HG03196 (cell line): ENCODE data around the gene TAPBPL.

Experiments
- ATAC-seq: cut with Tn5 transposase; IDR thresholded peaks from one replicate; pipeline ENCODE4 v1.9.1; 2021; ENCODE audit not compliant: unreplicated experiment

Gene TAPBPL

DNA sequence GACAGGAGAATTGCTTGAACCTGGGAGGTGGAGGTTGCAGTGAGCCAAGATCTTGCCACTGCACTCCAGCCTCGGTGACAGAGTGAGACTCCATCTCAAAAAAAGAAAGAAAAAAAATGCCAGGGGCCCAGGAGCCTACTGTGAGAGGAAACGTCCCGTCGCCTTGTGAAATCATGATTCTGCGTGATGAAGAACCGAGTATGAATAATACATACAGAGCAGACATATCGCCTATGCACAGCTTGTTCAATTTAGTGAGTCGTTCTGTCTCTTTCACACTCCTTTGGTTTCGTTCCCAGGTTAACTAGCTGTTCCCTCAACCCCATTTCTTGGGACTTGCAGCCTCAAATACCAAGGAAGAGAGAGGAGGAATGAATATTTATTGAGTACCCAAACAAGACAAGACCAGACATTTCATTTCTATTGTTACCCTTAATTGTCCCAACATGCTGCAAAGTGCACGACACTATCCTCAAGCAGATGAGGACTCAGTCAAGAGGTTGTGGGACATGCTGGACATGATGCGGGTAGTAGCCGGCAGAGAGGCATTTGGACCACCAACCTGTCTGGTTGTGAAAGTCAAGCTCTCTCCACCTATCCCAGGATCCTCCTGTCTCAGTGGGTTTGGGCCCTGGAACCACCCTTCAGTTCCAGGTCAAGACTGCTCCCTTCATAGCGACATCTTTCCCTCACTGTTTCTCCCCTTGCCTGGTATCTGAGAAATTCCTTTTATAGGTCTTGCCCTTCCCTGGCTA is 15.7 kb upstream of the TAPBPL start:
- no peak for ATAC-seq

DNA sequence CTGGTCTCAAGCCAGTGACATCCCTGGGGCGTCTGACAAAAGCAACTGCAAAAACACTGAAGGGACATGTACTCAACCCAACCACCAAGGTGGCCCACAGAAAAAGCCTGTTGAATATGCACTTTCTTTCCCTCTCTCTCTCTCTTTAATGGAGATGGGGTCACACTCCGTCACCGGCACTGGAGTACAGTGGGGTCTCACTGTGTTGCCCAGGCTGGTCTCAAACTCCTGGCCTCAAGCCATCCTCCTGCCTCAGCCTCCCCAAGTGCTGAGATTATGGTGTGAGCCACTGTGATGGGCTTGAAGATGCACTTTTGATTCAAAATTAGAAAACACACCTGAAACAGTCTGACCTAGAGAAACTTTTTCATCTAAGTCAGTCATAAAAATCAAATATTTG is 14.3 kb upstream of the TAPBPL start:
- ATAC-seq: no peak

DNA sequence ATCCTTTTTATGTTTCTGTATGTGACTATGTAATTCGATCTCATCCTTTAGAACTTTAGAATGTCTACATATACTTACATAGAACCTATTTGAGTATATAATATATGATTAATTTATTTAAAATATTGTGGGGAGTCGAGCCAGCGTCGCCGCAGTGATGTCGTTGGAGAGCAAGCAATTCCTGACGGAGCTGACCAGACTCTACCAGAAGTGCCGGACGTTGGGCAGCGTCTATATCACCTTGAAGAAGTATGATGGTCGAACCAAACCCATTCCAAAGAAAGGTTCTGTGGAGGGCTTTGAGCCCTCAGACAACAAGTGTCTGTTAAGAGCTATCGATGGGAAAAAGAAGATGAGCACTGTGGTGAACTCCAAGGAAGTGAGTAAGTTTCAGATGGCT is 13.5 kb upstream of the TAPBPL start:
- no peak for ATAC-seq

DNA sequence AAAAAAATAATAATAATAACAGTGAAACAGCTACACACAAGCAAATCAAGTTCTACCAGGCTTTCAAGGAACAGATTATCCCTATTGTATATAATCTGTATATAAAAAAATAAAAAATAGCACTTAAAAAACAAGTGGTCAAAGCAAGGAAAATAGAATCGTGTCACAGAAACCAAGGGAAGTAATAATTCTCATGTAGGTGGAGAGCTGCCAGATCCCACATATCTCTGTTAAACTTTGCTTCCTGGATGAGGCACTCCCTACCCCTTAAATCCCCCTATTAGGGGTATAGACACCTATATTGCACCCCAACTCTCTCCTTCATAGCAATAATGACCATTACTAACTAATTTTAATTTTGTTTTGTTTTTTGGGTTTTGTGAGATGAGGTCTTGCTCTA is 11.5 kb upstream of the TAPBPL start:
- ATAC-seq: no peak

DNA sequence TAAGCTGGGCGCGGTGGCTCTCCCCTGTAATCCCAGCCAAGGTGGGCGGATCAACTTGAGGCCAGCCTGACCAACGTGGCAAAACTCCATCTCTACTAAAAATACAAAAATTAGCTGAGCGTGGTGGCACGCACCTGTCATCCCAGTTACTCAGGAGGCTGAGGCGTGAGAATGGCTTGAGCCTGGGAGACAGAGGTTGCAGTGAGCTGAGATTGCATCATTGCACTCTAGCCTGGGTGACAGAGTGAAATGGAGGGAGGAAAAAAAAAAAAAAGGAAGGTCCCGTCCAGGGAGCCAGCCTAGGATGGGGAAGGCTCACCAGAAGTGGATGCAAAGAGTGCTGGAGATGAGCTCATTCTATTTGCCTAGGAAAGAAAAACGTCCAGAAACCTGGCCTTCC is 9.0 kb upstream of the TAPBPL start:
- ATAC-seq: no peak

DNA sequence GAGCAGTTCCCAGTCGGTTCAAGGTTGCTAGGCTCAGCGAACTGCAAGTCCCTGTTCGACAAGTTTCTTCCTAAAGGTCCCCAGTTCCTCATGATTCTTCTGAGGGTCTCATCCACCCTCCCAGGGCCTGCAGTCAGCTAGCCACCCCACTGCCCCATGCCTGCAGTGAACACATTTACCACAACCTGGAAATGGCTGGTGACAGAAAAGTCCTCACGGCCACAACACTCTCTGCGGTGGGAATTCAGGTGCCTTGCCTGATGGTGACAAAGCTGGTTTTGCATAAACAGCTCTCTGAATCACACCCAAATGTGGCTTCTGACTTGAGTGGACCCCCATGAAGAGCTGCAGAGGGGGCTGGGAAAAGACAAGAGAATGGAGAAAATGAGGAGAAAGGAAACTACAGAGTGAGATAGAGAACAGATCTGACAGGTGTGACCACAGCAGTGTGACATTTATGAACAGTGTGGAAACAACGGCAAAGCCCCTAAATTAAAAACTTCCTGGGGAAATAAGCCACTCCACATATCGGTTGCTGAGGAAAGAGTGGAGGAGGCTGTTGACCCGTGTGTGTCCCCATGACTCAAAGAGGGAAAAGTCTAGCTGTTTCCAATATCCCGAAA is 8.4 kb upstream of the TAPBPL start:
- no peak for ATAC-seq

DNA sequence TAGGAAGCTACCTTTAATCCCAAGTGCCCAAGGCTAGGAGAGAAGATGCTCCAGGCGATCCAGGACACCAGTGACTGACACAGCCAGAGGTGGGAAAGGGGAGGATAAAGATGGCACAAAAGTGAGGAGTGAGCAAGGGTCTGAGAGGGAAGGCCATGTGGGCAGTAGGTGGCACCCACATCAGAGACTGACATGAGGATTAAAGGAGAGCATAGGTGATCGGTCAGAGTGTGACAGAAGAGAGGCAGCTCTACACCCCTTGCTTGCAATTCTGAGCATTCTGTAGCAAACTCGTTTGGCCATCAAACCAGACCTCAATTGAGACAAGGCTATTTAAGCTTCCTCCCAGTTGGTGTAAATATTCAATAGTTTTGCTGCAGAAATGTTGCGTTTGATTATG is 7.8 kb upstream of the TAPBPL start:
- ATAC-seq: no peak

DNA sequence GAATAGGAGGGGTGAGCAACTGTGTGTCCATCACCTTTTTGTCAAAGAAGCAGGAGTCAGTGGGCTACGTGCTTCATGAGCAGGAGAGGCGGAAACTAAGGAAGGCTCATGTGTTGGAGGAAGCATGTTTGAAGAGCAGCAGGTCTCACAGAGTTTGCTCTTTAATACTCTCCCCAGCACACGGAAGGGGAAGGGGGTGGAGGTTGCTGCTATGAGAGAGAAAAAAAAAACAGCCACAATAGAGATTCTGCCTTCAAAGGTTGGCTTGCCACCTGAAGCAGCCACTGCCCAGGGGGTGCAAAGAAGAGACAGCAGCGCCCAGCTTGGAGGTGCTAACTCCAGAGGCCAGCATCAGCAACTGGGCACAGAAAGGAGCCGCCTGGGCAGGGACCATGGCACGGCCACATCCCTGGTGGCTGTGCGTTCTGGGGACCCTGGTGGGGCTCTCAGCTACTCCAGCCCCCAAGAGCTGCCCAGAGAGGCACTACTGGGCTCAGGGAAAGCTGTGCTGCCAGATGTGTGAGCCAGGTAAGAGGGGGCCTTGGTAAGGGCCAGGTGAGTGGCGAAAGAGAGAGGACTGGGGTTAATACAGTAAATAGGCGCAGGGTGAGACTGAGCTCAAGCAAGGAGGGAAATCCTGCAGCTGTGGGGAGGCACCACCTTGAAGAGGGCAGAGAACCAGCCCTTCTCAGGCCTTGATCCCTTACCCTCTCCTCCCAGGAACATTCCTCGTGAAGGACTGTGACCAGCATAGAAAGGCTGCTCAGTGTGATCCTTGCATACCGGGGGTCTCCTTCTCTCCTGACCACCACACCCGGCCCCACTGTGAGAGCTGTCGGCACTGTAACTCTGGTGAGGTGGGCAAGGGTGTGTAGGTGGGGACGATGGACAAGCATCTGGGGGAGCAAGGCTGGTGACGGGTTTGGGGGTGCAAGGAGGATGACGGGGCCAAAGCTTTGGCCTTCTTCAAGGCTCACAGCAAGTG is 6.8 kb upstream of the TAPBPL start, which contains the start of gene CD27:
Gene CD27 (plus strand): TSS at position 252 of the 985 bp plus-strand sequence. CDS start 141 bp downstream, at position 393.
- ATAC-seq: no peak

DNA sequence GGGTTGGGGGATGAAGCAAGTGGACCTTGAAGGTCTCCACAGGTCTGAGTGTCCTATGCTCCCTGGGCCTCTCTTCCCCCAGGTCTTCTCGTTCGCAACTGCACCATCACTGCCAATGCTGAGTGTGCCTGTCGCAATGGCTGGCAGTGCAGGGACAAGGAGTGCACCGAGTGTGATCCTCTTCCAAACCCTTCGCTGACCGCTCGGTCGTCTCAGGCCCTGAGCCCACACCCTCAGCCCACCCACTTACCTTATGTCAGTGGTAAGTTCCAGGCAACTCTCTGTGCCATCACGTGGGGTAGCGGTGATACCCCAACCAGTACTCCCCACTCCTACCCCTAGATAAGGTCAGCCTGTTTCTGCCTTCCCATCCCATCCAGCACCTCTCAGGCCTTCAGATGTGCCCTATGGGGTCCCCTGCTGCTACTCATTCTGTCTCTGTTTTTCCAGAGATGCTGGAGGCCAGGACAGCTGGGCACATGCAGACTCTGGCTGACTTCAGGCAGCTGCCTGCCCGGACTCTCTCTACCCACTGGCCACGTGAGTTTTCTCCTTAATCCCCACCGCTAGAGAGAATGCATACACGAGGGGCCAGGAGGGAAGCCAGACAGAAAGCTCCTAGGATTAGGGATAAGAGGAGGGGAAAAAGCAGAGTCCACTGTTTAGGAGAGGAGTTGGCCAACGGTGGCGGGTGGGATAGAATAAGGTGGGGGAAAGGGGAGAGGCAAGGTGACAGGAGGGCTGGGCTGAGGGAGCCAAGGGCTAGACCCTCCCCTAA is 1.6 kb upstream of the TAPBPL start:
- no peak for ATAC-seq

DNA sequence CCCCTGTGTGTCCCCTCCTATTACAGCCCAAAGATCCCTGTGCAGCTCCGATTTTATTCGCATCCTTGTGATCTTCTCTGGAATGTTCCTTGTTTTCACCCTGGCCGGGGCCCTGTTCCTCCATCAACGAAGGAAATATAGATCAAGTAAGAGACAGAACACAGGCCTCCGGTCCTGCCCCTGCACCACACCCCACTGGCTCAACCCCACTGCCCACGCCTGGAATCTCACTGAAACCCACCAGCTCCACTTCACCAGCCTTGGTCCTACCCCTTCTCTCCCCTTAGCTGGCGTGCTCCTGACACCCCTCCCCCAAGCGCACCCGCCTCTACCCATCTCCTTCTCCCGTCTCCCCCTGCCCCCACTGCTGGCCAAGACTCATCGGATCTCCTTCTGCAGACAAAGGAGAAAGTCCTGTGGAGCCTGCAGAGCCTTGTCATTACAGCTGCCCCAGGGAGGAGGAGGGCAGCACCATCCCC is 934 bp upstream of the TAPBPL start:
- no peak for ATAC-seq

DNA sequence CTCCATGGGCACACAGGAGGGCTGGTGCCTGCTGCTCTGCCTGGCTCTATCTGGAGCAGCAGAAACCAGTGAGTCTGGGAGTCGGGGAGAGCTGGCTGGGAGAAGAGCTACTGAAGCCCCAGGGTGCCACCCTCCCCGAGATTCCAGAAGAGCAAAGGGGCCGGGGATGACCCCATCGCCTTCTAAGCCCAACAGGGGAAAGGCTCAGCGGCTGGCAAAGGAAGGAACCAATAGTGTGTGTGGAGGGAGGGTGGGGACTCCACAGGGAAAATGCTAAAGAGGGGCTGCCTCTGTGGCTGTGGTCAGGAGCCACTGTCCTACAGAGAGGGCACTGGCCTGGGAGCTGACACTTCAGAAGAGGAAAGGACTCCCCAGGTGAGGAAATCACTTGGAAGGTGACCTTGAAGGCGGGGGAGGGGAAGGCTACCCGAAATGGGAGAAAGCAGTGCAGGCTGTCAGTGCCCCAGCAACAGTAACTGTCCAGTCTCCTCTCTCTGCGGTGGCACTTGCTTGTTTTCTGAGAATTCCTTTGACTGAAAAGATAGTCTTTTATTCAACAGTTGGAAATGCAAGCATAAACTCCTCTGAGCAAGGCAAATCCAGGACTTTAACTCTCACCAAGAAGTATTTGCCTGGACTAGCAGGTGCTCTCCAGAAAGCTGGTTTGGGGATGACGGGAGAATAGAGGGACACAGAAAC is 552 bp downstream of the TAPBPL start:
- no peak for ATAC-seq

DNA sequence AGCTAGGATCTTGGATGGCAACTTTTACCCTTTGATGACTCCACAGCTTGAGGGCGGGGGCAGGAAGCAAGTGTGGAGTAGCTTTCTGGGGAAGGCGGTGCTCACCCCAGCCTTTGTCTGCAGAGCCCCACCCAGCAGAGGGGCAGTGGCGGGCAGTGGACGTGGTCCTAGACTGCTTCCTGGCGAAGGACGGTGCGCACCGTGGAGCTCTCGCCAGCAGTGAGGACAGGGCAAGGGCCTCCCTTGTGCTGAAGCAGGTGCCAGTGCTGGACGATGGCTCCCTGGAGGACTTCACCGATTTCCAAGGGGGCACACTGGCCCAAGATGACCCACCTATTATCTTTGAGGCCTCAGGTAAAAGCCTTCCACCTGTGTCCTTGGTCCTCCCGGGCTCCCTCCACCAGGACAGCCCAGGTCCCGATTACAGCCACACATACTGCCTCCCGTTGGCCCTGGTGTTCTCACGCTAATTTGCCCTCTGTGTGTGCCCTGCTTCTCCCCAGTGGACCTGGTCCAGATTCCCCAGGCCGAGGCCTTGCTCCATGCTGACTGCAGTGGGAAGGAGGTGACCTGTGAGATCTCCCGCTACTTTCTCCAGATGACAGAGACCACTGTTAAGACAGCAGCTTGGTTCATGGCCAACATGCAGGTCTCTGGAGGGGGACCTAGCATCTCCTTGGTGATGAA is 1.2 kb downstream of the TAPBPL start:
- ATAC-seq: no peak

DNA sequence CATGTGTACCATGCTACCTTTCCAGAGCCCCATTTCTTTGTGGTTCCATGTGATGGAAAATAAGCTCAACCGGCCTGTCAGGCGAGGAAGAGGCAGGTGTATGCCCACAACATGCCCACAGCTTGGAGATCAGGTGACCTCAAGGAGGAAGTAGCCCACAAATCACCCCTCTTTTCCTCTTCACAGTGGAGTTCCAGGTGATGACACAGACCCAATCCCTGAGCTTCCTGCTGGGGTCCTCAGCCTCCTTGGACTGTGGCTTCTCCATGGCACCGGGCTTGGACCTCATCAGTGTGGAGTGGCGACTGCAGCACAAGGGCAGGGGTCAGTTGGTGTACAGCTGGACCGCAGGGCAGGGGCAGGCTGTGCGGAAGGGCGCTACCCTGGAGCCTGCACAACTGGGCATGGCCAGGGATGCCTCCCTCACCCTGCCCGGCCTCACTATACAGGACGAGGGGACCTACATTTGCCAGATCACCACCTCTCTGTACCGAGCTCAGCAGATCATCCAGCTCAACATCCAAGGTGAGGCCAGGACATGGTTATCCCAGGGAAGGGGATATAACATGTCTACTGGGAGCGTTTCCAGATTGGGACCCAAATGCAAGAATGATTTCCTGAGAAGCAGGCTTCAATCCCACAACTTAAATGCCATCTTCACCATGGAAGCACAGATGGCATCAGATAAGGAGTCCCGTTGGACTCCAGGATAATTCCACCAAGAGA is 5.5 kb downstream of the TAPBPL start:
- no peak for ATAC-seq

DNA sequence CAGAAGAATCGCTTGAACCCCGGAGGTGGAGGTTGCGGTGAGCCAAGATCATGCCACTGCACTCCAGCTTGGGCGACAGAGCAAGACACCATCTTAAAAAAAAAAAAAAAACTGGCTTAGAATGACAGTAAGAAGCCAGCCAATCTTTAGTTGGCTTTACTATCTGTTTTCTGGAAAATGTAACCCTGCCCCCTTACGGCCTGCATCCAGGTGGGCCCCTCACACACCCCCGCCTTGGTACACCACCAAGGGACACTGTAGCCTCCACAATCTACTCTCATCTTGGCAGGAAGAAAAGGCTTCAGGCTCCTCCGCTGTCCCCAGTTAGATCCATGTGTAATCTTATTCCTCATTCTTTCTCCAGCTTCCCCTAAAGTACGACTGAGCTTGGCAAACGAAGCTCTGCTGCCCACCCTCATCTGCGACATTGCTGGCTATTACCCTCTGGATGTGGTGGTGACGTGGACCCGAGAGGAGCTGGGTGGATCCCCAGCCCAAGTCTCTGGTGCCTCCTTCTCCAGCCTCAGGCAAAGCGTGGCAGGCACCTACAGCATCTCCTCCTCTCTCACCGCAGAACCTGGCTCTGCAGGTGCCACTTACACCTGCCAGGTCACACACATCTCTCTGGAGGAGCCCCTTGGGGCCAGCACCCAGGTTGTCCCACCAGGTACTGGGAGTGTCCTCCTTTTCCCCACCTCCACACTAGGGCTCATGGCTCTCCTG is 6.6 kb downstream of the TAPBPL start:
- no peak for ATAC-seq

DNA sequence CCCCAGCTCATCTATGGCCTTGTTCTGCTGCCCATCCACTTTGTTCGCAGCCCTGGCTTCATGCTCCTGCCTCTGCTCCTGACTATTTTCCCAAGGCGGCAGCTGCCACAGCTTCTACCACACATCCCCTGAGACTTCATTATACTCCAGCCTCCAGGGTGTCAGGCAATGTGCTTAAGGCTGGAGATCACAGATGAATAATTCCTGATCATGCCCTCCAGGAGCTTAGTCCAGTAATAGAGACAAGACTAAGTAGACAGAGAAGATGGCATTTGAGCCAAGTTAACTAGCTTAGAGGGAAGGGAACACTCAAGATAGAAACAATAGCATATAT is 7.1 kb downstream of the TAPBPL start:
- no peak for ATAC-seq

DNA sequence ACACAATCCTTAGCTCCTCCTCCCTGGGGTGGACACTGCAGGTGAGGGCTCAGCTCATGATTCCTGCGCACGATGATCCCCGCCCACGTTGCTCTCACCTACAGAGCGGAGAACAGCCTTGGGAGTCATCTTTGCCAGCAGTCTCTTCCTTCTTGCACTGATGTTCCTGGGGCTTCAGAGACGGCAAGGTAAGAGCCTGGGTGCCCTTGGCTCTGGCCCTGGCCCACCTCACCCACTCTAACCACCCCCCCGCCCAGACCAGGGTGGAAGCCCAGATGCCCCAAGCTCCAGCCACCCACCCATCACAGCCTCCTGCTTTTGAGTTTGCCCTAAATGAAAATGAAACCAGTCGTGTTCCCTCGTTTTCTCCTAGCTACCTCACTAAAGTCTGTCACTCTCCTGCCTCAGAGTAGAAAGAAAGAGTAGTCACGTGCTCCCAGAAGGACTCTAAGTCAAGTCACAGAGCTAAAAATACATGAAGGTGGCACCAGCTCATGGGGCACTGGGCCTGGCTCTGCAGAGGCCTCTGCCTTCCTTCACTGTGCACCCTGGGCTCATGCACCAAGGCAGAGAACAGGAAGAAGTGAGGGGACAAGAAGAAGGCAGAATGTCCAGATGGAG is 9.0 kb downstream of the TAPBPL start:
- ATAC-seq: no peak

DNA sequence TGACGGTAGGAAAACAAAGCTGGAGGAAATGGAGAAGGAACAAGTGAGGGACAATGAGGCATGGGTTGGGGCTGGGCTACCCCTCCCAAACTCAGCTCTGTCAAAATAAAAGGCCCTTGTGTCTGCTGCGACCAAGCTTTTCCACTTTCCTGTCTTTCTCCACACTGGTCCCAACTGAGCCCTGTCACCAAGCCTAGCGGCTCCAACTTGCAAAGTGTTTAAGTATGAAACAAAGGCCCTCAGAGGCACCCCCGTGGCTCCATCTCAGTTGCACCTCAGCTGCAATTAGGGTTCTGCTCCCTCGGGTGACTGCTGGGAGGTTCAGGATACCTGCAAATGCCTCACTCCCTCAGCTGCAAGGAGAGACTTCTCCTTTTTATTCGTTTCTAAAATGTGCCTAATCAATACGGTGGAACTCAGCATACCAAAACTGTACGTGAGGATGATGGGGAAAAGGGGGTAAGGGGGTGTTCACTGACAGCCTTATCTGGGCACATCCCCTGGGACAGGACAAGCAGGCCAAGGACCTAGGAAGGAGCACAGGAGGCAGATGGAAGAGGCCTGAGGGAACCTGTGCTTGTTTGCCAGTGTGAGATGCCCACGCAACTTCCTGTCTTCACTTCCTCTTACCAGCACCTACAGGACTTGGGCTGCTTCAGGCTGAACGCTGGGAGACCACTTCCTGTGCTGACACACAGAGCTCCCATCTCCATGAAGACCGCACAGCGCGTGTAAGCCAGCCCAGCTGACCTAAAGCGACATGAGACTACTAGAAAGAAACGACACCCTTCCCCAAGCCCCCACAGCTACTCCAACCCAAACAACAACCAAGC is 9.8 kb downstream of the TAPBPL start:
- ATAC-seq: peak; percentile 79
